Measurements from ENCODE around the gene ANKRD52.
A peak's percentile ranks its signal among the peaks of the same experiment; 100 is the strongest.

Gene ANKRD52

DNA sequence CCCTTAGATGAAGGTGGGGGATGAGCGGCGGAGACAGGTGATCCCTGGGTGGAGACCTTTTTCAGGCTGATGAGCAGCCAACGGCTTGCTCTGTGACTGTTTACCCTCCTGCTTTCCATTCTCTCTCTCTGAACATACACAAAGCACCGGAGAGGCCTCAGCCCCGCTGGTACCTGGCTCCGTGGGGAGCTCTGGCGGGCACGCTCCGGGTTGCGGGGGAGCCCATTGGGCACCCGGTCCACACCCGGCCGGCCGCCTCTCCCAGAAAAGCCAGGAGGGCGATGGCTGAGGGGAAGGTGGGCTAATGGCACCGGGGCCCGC lies 69.4 kb downstream of the ANKRD52 start:
- no peaks in the 10 kb centered on the region for H3K27me3 ChIP-seq
- TF ChIP-seq, protein P1, sequence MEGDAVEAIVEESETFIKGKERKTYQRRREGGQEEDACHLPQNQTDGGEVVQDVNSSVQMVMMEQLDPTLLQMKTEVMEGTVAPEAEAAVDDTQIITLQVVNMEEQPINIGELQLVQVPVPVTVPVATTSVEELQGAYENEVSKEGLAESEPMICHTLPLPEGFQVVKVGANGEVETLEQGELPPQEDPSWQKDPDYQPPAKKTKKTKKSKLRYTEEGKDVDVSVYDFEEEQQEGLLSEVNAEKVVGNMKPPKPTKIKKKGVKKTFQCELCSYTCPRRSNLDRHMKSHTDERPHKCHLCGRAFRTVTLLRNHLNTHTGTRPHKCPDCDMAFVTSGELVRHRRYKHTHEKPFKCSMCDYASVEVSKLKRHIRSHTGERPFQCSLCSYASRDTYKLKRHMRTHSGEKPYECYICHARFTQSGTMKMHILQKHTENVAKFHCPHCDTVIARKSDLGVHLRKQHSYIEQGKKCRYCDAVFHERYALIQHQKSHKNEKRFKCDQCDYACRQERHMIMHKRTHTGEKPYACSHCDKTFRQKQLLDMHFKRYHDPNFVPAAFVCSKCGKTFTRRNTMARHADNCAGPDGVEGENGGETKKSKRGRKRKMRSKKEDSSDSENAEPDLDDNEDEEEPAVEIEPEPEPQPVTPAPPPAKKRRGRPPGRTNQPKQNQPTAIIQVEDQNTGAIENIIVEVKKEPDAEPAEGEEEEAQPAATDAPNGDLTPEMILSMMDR (IDR thresholded peaks at IDR 0.05): no peak
- H3K4me3 ChIP-seq: peak overlapping the region; percentile 92 to 95
- intact Hi-C loops (cut with DNase I; ENCODE audit: low total_unique reads): loop anchor here (2.0 kb wide), 1 partner anchor 62 kb away; no protein-coding TSS in a partner anchor
- H3K4me1 ChIP-seq: peaks cover 0 to 28% (median 23%) of the 10 kb centered on the region in 4 donors
- H3K36me3 ChIP-seq: peaks cover 22 to 35% (median 30%) of the 10 kb centered on the region in 3 donors
- no peak for DNase-seq
- peak overlapping the region; percentile 94 to 99 for H3K27ac ChIP-seq
- H3K9me3 ChIP-seq: no peaks in the 10 kb centered on the region

DNA sequence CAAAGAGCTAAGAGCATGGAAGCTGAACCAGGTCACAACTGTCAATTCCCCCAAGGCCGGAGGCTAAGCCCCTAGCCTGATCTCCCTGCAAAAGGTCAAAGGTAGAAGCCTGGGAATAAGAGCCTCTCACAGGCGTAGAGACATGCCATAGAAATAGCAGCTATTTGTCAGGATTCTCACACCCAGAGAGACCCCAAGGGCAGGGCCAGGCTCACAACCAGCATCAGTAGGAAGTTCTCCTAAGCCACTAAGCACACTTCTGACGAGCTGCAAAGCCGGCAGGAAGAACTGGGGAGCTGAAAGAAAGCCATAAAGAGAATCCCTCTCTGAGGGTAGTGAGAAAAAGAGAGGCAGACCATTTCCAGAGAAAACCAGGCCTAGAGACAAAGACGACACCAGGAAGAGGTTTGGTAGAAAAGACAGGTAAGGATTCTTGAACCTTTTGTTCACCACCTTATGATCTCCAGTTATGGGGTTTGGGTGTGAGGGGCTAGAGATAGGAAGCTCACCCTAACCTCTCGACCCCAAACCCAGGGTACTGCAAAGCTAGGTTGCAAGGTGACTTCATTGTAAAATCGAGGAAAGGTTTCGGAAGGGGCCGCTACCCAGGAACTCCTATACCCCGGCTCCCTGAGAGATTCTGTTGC lies 69.9 kb downstream of the ANKRD52 start:
- Histone ChIP-seq H3K9me3 (no peaks in the 10 kb centered on the region), H3K4me3 (peak overlapping the region; percentile 92 to 95), H3K36me3 (peaks cover 27 to 40% (median 35%) of the 10 kb centered on the region in 3 donors), H3K4me1 (peaks cover 0 to 28% (median 23%) of the 10 kb centered on the region in 4 donors), H3K27me3 (no peaks in the 10 kb centered on the region), H3K27ac (peak overlapping the region; percentile 94 to 99)
- TF ChIP-seq, protein P1 (IDR thresholded peaks at IDR 0.05): no peak
- intact Hi-C loops (cut with DNase I; ENCODE audit: low total_unique reads): loop anchor here (2.0 kb wide), 1 partner anchor 61 kb away; no protein-coding TSS in a partner anchor
- DNase-seq: no peak

Measured in tibial artery (tissue), 4 donors.